Measurements from ENCODE around the gene SEMA3D. TPM values are rescaled to one million over a fixed set of nuclear protein-coding genes. Genes with fewer than 3 reads are reported as not detected.

The SEMA3D gene
- total and polyA plus RNA-seq, 10 donors: 4.6 to 210 (median 116) TPM

GRCh38 chr7:85039196-85039923, 147.5 kb downstream of the SEMA3D start:
- Histone ChIP-seq H3K27me3 (replicated peaks in 1 of 7) (no peaks in the 10 kb centered on the region), H3K4me3 (no peak overlapping the region), H3K36me3 (peaks cover 0 to 13% (median 0%) of the 10 kb centered on the region in 6 donors), H3K4me1 (peaks cover 0 to 11% (median 0%) of the 10 kb centered on the region in 6 donors), H3K9me3 (no peaks in the 10 kb centered on the region), H3K27ac (peak overlapping the region in 2 of 8 donors; percentile 16 to 19)
- DNase-seq: no peak
- no peak for TF ChIP-seq POLR2A (IDR thresholded peaks at IDR 0.05)
- TF ChIP-seq CTCF (IDR thresholded peaks at IDR 0.05 in 8 of 11, conservative IDR thresholded peaks at IDR 0.05 in 3 of 11): no peak
- TF ChIP-seq POLR2AphosphoS5 (IDR thresholded peaks at IDR 0.05): no peak
- 70 to 83% (median 75%) methylated on average over 11 of the region's 11 CpGs for WGBS, 5 donors
- intact Hi-C loops (cut with DNase I; ENCODE audit: low total_unique reads): loop anchor here (5.0 to 10.0 kb wide), 2 partner anchors 155 to 423 kb away; no protein-coding TSS in a partner anchor

GRCh38 chr7:85038466-85038865, 148.4 kb downstream of the SEMA3D start:
- Histone ChIP-seq H3K27me3 (replicated peaks in 1 of 7) (no peaks in the 10 kb centered on the region), H3K4me1 (peaks cover 0 to 11% (median 0%) of the 10 kb centered on the region in 6 donors), H3K9me3 (no peaks in the 10 kb centered on the region), H3K27ac (no peak overlapping the region), H3K36me3 (peaks cover 0 to 17% (median 0%) of the 10 kb centered on the region in 6 donors), H3K4me3 (no peak overlapping the region)
- no peak for DNase-seq
- 61 to 73% (median 68%) methylated on average over 2 of the region's 2 CpGs for WGBS, 5 donors
- intact Hi-C loops (cut with DNase I; ENCODE audit: low total_unique reads): loop anchor here (5.0 to 10.0 kb wide), 2 partner anchors 156 to 424 kb away; no protein-coding TSS in a partner anchor
- TF ChIP-seq CTCF (IDR thresholded peaks at IDR 0.05 in 8 of 11, conservative IDR thresholded peaks at IDR 0.05 in 3 of 11) (no peak), POLR2A (IDR thresholded peaks at IDR 0.05) (no peak)

GRCh38 chr7:85033263-85033662, 153.6 kb downstream of the SEMA3D start:
- TF ChIP-seq POLR2A (IDR thresholded peaks at IDR 0.05) (no peak), CTCF (IDR thresholded peaks at IDR 0.05 in 8 of 11, conservative IDR thresholded peaks at IDR 0.05 in 3 of 11) (no peak)
- Histone ChIP-seq H3K4me3 (no peak overlapping the region), H3K9me3 (no peaks in the 10 kb centered on the region), H3K36me3 (peaks cover 0 to 23% (median 0%) of the 10 kb centered on the region in 6 donors), H3K27me3 (replicated peaks in 1 of 7) (no peaks in the 10 kb centered on the region), H3K27ac (no peak overlapping the region), H3K4me1 (no peaks in the 10 kb centered on the region)
- intact Hi-C loops (cut with DNase I; ENCODE audit: low total_unique reads): loop anchor here (10.0 kb wide), 1 partner anchor 162 kb away; no protein-coding TSS in a partner anchor
- 70 to 85% (median 79%) methylated on average over 7 of the region's 7 CpGs for WGBS, 5 donors
- DNase-seq: no peak

GRCh38 chr7:85031475-85031874, 155.4 kb downstream of the SEMA3D start:
- intact Hi-C loops (cut with DNase I; ENCODE audit: low total_unique reads): loop anchor here (10.0 kb wide), 1 partner anchor 163 kb away; no protein-coding TSS in a partner anchor
- no peaks in the 10 kb centered on the region for H3K27me3 ChIP-seq (replicated peaks in 1 of 7)
- no peak for DNase-seq
- no peaks in the 10 kb centered on the region for H3K9me3 ChIP-seq
- no peak for TF ChIP-seq CTCF (IDR thresholded peaks at IDR 0.05 in 8 of 11, conservative IDR thresholded peaks at IDR 0.05 in 3 of 11)
- no peak for TF ChIP-seq POLR2A (IDR thresholded peaks at IDR 0.05)
- TF ChIP-seq POLR2AphosphoS5 (IDR thresholded peaks at IDR 0.05): no peak
- no peaks in the 10 kb centered on the region for H3K4me1 ChIP-seq
- H3K36me3 ChIP-seq: peaks cover 0 to 16% (median 0%) of the 10 kb centered on the region in 6 donors
- 73 to 83% (median 79%) methylated on average over 3 of the region's 3 CpGs for WGBS, 5 donors
- no peak overlapping the region for H3K4me3 ChIP-seq
- H3K27ac ChIP-seq: no peak overlapping the region

Measured in spleen (tissue), 11 donors.